GM12878 (cell line): ENCODE data around the gene ZNF329.

Experiments used
- CBFB ChIP-seq: IDR thresholded peaks from 2 replicates; pipeline ENCODE4 v1.6.1; 2016; ENCODE audit warnings: antibody characterized with exemption, low read depth
- EZH2 ChIP-seq: IDR thresholded peaks from 2 replicates; pipeline ENCODE4 v1.6.1; 2012; ENCODE audit warnings: low read depth, mild to moderate bottlenecking, control low read depth, inconsistent platforms, low read length, borderline replicate concordance; ENCODE audit not compliant: control insufficient read depth
- HDGF ChIP-seq: fragments of 450-650 bp; IDR thresholded peaks from 2 replicates; pipeline ENCODE4 v1.6.1; 2016; ENCODE audit warnings: antibody characterized with exemption
- NFYB ChIP-seq: IDR thresholded peaks from 2 replicates; pipeline ENCODE4 v1.6.1; 2011; ENCODE audit warnings: low read depth, mild to moderate bottlenecking, low read length, improper control_type of control experiment, moderate library complexity; ENCODE audit not compliant: insufficient read depth
- RCOR1 ChIP-seq: conservative IDR thresholded peaks from 2 replicates; pipeline ENCODE4 v1.6.1; 2012; ENCODE audit warnings: low read depth, low read length, improper control_type of control experiment
- TF ChIP-seq, protein P1 (sequence below), 3 experiments: IDR thresholded peaks in 2 of 3; conservative IDR thresholded peaks in 1 of 3; 2 replicates each; pipeline ENCODE4 v1.5.1; 2011; ENCODE audit warnings: low read depth in 3 of 3, low read length in 3 of 3, mild to moderate bottlenecking in 3 of 3, control low read depth in 2 of 3, moderate library complexity in 2 of 3, inconsistent platforms in 1 of 3, mixed read lengths in 1 of 3; ENCODE audit not compliant: control insufficient read depth in 2 of 3, insufficient read depth in 1 of 3; ENCODE audit errors: extremely low read depth in 1 of 3

DNA sequence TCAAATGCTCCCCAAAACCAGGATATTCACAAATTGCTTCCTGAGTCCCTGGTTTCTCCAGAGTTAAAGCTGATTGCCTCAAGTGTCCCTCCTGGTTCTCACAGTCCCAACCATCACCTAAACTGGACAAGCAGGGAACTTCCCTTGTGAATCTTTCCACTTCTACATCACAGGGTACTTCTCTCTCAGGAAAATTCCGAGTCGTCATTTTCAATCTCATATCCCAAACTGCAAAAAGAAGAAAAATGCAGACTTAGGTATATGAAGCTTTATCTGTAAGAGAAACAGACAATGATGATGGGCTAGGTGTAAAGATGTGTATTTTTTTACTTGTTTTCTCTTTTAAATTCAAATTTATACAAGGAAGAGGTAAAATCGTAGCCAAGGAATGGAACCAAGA is 21.3 kb downstream of the ZNF329 start:
- TF ChIP-seq NFYB (no peak), EZH2 (no peak), HDGF (no peak), CBFB (no peak), RCOR1 (no peak)
- TF ChIP-seq, protein P1, sequence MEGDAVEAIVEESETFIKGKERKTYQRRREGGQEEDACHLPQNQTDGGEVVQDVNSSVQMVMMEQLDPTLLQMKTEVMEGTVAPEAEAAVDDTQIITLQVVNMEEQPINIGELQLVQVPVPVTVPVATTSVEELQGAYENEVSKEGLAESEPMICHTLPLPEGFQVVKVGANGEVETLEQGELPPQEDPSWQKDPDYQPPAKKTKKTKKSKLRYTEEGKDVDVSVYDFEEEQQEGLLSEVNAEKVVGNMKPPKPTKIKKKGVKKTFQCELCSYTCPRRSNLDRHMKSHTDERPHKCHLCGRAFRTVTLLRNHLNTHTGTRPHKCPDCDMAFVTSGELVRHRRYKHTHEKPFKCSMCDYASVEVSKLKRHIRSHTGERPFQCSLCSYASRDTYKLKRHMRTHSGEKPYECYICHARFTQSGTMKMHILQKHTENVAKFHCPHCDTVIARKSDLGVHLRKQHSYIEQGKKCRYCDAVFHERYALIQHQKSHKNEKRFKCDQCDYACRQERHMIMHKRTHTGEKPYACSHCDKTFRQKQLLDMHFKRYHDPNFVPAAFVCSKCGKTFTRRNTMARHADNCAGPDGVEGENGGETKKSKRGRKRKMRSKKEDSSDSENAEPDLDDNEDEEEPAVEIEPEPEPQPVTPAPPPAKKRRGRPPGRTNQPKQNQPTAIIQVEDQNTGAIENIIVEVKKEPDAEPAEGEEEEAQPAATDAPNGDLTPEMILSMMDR (IDR thresholded peaks at IDR 0.05 in 2 of 3, conservative IDR thresholded peaks at IDR 0.05 in 1 of 3; ENCODE audit: control insufficient read depth in 2 of 3, extremely low read depth in 1 of 3, insufficient read depth in 1 of 3, low read depth in 3 of 3, low read length in 3 of 3) = no peak
